ENCODE data around the gene AAMDC.
"Not testable (repeated sequence)": the region's sequence is repeated elsewhere in the genome, so short reads cannot be mapped to it uniquely, and the experiment has no call there.

The AAMDC gene

GRCh38 chr11:77833302-77833701, 12.4 kb downstream of the AAMDC start:
- H3K4me3 ChIP-seq (ENCODE audit: control insufficient read depth, low read depth, low read length), result no peak overlapping the region
- no peak for TF ChIP-seq CTCF (IDR thresholded peaks at IDR 0.05; ENCODE audit: control insufficient read depth, insufficient read depth, low read depth, low read length, missing control alignments)
- DNase-seq (ENCODE audit: low read depth), result no peak

- TF ChIP-seq CTCF (IDR thresholded peaks at IDR 0.05; ENCODE audit: control insufficient read depth, insufficient read depth, low read depth, low read length, missing control alignments), result no peak
- H3K4me3 ChIP-seq (ENCODE audit: control insufficient read depth, low read depth, low read length), result no peak overlapping the region
- no peak for DNase-seq (ENCODE audit: low read depth)
These were observed 21.6 kb downstream of the AAMDC start for GRCh38 chr11:77842441-77843121.

- not testable (repeated sequence) for H3K4me3 ChIP-seq (ENCODE audit: control insufficient read depth, low read depth, low read length); DNase-seq (ENCODE audit: low read depth)
These were observed 22.8 kb downstream of the AAMDC start for GRCh38 chr11:77843700-77844099.

GRCh38 chr11:77851503-77851902, 30.6 kb downstream of the AAMDC start:
- no peak for DNase-seq (ENCODE audit: low read depth)
- H3K4me3 ChIP-seq (ENCODE audit: control insufficient read depth, low read depth, low read length), result no peak overlapping the region
- TF ChIP-seq CTCF (IDR thresholded peaks at IDR 0.05; ENCODE audit: control insufficient read depth, insufficient read depth, low read depth, low read length, missing control alignments), result no peak

- no peak overlapping the region for H3K4me3 ChIP-seq (ENCODE audit: control insufficient read depth, low read depth, low read length)
- no peak for TF ChIP-seq CTCF (IDR thresholded peaks at IDR 0.05; ENCODE audit: control insufficient read depth, insufficient read depth, low read depth, low read length, missing control alignments)
- no peak for DNase-seq (ENCODE audit: low read depth)
These were observed 33.9 kb downstream of the AAMDC start for GRCh38 chr11:77854838-77855237.

- not testable (repeated sequence) for H3K4me3 ChIP-seq (ENCODE audit: control insufficient read depth, low read depth, low read length); DNase-seq (ENCODE audit: low read depth)
These were observed 37.0 kb downstream of the AAMDC start for GRCh38 chr11:77857906-77858457.

- DNase-seq (ENCODE audit: low read depth); H3K4me3 ChIP-seq (ENCODE audit: control insufficient read depth, low read depth, low read length): not testable (repeated sequence)
These were observed 40.5 kb downstream of the AAMDC start for GRCh38 chr11:77861444-77861843.

- no peak for DNase-seq (ENCODE audit: low read depth)
- TF ChIP-seq CTCF (IDR thresholded peaks at IDR 0.05; ENCODE audit: control insufficient read depth, insufficient read depth, low read depth, low read length, missing control alignments), result no peak
- H3K4me3 ChIP-seq (ENCODE audit: control insufficient read depth, low read depth, low read length), result no peak overlapping the region
These were observed 44.9 kb downstream of the AAMDC start for GRCh38 chr11:77865805-77866204.

Data from AG09309 (cell line).